ENCODE data around the gene NAT14.

Gene NAT14

DNA sequence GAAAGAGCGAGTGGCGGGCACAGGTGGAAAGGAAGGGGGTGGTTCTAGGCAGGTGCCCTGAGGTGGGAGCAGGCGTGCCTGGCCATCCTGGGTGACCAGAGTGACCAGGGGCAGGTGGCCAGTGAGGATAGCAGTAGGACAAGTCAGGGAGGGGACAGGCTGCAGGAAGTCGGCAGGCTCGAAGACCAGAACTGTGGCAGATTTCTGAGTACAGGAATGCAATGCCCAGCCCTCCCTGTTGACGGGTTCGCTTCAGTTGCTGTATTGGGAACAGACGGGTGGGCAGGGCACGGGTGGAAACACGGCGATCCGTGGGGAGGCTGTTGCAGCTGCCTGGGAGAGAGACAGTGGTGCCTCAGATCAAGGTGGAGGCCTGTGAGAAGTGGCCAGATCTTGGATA, 6.6 kb upstream of the NAT14 start:
- TF ChIP-seq, protein P1, sequence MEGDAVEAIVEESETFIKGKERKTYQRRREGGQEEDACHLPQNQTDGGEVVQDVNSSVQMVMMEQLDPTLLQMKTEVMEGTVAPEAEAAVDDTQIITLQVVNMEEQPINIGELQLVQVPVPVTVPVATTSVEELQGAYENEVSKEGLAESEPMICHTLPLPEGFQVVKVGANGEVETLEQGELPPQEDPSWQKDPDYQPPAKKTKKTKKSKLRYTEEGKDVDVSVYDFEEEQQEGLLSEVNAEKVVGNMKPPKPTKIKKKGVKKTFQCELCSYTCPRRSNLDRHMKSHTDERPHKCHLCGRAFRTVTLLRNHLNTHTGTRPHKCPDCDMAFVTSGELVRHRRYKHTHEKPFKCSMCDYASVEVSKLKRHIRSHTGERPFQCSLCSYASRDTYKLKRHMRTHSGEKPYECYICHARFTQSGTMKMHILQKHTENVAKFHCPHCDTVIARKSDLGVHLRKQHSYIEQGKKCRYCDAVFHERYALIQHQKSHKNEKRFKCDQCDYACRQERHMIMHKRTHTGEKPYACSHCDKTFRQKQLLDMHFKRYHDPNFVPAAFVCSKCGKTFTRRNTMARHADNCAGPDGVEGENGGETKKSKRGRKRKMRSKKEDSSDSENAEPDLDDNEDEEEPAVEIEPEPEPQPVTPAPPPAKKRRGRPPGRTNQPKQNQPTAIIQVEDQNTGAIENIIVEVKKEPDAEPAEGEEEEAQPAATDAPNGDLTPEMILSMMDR (IDR thresholded peaks at IDR 0.05; ENCODE audit: insufficient read depth, missing control alignments) = no peak
- FAIRE-seq = no peak
- DNase-seq (ENCODE audit: insufficient read length, low spot score) = no peak

DNA sequence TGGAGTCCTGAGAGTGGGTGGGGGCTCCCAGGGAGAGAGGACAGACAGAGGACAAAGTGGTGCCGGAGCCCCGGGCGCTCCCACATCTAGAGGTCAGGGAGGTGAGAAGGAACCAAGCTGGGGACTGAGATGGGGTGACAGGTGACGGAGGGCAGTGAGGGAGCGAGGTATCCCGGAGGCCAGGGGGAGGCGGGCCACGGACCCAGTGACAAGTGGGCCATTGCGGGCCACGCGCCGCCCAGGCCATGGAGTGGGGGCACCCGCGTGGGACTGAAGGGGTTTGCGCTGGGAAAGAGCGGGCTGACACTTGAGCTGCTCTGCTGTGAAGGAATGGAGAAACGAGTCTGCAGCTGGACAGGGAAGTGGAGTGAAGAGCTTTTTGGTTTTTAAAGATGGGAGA, 5.9 kb upstream of the NAT14 start:
- TF ChIP-seq, protein P1 (IDR thresholded peaks at IDR 0.05; ENCODE audit: insufficient read depth, missing control alignments) = no peak
- DNase-seq (ENCODE audit: insufficient read length, low spot score) (no peak), FAIRE-seq (no peak)

DNA sequence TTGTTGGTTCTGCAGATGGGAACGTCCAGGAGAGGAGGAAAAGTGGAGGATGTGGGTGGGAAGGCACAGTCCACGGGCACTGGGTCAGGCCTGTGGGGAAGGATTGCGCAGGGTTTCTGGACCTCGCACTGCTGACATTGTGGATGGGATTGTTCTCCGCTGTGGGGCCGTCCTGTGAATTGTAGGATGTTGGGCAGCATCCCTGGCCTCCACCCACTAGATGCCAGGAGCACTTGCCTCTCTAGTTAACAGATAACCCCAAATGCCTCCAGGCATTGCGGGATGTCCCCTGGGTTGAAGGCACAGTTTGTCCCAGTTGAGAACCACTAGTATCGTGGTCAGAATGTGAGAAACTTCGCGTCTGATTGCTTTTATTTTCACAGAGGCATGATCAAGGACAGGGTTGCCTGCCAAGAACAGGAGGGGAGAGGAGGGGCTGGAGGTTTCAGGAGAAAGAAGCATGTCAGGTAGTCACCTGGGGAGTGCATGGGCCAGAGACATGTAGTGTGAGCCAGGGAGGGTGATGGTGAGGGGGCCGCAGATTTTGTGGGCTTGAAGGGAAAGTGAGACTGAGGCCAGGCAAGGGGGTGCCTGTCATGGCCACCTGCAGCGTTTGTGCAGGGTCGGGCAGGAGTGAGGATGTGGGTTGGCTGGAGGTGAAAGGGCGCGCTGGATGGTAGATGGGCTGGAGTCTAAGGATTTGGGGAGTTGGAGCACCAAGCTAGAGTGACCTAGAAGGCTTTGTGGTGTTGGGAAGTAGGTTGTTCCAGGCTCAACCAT, 5.3 kb upstream of the NAT14 start:
- FAIRE-seq = no peak
- DNase-seq (ENCODE audit: insufficient read length, low spot score) = no peak
- TF ChIP-seq, protein P1 (IDR thresholded peaks at IDR 0.05; ENCODE audit: insufficient read depth, missing control alignments) = no peak

DNA sequence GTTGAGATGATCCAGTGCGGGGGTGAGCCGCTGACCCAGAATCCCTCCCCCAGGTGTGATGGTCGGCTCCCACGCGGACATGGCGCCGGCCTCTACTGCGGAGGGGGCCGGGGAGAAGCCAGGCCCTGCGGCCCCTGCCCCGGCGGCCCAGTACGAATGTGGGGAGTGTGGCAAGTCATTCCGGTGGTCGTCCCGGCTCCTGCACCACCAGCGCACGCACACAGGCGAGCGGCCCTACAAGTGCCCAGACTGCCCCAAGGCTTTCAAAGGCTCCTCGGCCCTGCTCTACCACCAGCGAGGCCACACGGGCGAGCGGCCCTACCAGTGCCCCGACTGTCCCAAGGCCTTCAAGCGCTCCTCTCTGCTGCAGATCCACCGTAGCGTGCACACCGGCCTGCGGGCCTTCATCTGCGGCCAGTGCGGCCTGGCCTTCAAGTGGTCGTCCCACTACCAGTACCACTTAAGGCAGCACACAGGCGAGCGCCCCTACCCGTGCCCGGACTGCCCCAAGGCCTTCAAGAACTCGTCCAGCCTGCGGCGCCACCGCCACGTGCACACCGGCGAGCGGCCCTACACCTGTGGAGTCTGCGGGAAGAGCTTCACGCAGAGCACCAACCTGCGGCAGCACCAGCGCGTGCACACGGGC, 3.7 kb upstream of the NAT14 start:
- TF ChIP-seq, protein P1 (IDR thresholded peaks at IDR 0.05; ENCODE audit: insufficient read depth, missing control alignments) = no peak
- no peak for FAIRE-seq
- DNase-seq (ENCODE audit: insufficient read length, low spot score) = no peak

DNA sequence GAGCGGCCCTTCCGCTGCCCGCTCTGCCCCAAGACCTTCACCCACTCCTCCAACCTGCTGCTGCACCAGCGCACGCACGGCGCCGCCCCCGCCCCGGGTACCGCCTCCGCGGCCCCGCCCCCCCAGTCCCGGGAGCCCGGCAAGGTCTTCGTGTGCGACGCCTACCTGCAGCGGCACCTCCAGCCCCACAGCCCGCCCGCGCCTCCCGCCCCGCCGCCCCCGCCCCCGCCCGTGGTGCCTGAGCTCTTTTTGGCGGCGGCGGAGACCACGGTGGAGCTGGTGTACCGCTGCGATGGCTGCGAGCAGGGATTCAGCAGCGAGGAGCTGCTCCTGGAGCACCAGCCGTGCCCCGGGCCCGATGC, 3.2 kb upstream of the NAT14 start:
- TF ChIP-seq, protein P1 (IDR thresholded peaks at IDR 0.05; ENCODE audit: insufficient read depth, missing control alignments) = no peak
- no peak for DNase-seq (ENCODE audit: insufficient read length, low spot score)
- FAIRE-seq = no peak

DNA sequence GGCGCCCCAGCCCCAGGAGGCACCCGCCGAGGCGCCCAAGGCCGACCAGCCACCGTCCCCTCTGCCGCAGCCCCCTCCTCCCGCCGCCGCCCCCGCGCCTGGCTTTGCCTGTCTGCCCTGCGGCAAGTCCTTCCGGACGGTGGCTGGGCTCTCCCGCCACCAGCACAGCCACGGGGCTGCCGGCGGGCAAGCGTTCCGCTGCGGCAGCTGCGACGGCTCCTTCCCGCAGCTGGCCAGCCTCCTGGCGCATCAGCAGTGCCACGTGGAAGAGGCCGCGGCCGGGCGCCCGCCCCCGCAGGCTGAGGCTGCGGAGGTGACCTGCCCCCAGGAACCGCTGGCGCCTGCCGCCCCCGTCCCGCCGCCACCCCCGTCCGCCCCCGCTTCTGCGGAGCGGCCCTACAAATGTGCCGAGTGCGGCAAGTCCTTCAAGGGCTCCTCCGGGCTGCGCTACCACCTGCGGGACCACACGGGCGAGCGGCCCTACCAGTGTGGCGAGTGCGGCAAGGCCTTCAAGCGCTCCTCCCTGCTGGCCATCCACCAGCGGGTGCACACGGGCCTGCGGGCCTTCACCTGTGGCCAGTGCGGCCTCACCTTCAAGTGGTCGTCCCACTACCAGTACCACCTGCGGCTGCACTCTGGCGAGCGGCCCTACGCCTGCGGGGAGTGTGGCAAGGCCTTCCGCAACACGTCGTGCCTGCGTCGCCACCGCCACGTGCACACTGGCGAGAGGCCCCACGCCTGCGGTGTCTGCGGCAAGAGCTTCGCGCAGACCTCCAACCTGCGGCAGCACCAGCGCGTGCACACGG, 2.6 kb upstream of the NAT14 start:
- DNase-seq (ENCODE audit: insufficient read length, low spot score) = no peak
- FAIRE-seq = no peak
- TF ChIP-seq, protein P1 (IDR thresholded peaks at IDR 0.05; ENCODE audit: insufficient read depth, missing control alignments) = no peak
